WTC11 (cell line): ENCODE measurements around the gene FCHSD2. TPM values are rescaled to one million over a fixed set of nuclear protein-coding genes. Genes with fewer than 3 reads are reported as not detected.

Source experiments
- ATAC-seq: fragments of 200-7000 bp; cut with Tn5 transposase; 2 replicates; pipeline ENCODE4 v1.10.0; 2021; ENCODE audit warnings: mild to moderate bottlenecking, moderate library complexity
- CTCF ChIA-PET: fragments of 300-600 bp; sonication (Branson Sonifier 250); formaldehyde crosslinking; loops from one replicate; lab custom pipeline; 2021; ENCODE audit warnings: antibody characterized with exemption; lab: Charles Lee
- POLR2A ChIA-PET: fragments of 350-600 bp; sonication (Branson Sonifier 250); formaldehyde crosslinking; loops from one replicate; lab custom pipeline; 2021; ENCODE audit warnings: antibody characterized with exemption; lab: Charles Lee
- DNase-seq: peaks from one replicate; pipeline ENCODE4 v3.0.0; 2021; ENCODE audit warnings: low spot score
- H3K27ac Mint-ChIP-seq: 2 replicates; pipeline ENCODE4 v1.8.0; 2021; ENCODE audit warnings: mixed read lengths
- H3K27me3 Mint-ChIP-seq: 2 replicates; pipeline ENCODE4 v1.8.0; 2021; ENCODE audit warnings: low read depth, mild to moderate bottlenecking, moderate library complexity, mixed read lengths
- H3K36me3 Mint-ChIP-seq: 2 replicates; pipeline ENCODE4 v1.8.0; 2021; ENCODE audit warnings: mixed read lengths
- H3K4me1 Mint-ChIP-seq: 2 replicates; pipeline ENCODE4 v1.8.0; 2022; ENCODE audit warnings: mixed read lengths
- H3K4me3 Mint-ChIP-seq: 2 replicates; pipeline ENCODE4 v1.8.0; 2021; ENCODE audit warnings: mild to moderate bottlenecking, moderate library complexity, mixed read lengths
- H3K9me3 Mint-ChIP-seq: 2 replicates; pipeline ENCODE4 v1.8.0; 2021; ENCODE audit warnings: mixed read lengths
- ATF1 ChIP-seq: sonication (generic); formaldehyde crosslinking; IDR thresholded peaks from 2 replicates; pipeline ENCODE4 v1.8.1; 2023; ENCODE audit warnings: mild to moderate bottlenecking, moderate library complexity, missing genetic modification reagents
- CBFB ChIP-seq: sonication (generic); formaldehyde crosslinking; IDR thresholded peaks from 2 replicates; pipeline ENCODE4 v1.8.1; 2022; ENCODE audit warnings: mild to moderate bottlenecking, low read depth, missing genetic modification reagents
- ETV6 ChIP-seq: sonication (generic); formaldehyde crosslinking; IDR thresholded peaks from 2 replicates; pipeline ENCODE4 v1.8.1; 2022; ENCODE audit warnings: mild to moderate bottlenecking, missing genetic modification reagents
- GABPB1 ChIP-seq: sonication (generic); formaldehyde crosslinking; IDR thresholded peaks from 2 replicates; pipeline ENCODE4 v1.8.1; 2023; ENCODE audit warnings: mild to moderate bottlenecking, missing genetic modification reagents
- GTF2I ChIP-seq: fragments of 250-450 bp; sonication (Bioruptor Pico); conservative IDR thresholded peaks from 2 replicates; pipeline ENCODE4 v1.4.0; 2021; ENCODE audit warnings: mild to moderate bottlenecking
- JAZF1 ChIP-seq: fragments of 250-450 bp; sonication (Bioruptor Pico); IDR thresholded peaks from 2 replicates; pipeline ENCODE4 v1.9.0; 2021; ENCODE audit warnings: moderate library complexity, mild to moderate bottlenecking, inconsistent platforms
- JUN ChIP-seq: sonication (generic); formaldehyde crosslinking; IDR thresholded peaks from 2 replicates; pipeline ENCODE4 v1.8.0; 2023; ENCODE audit warnings: mild to moderate bottlenecking, missing genetic modification reagents
- MYBL2 ChIP-seq: sonication (generic); formaldehyde crosslinking; IDR thresholded peaks from 2 replicates; pipeline ENCODE4 v1.8.1; 2023; ENCODE audit warnings: mild to moderate bottlenecking, moderate library complexity, missing genetic modification reagents
- NFATC4 ChIP-seq: fragments of 250-450 bp; sonication (Bioruptor Pico); IDR thresholded peaks from 2 replicates; pipeline ENCODE4 v1.9.0; 2021; ENCODE audit warnings: mild to moderate bottlenecking
- TEAD4 ChIP-seq: sonication (generic); formaldehyde crosslinking; IDR thresholded peaks from 2 replicates; pipeline ENCODE4 v1.8.0; 2022; ENCODE audit warnings: mild to moderate bottlenecking, missing genetic modification reagents
- USF1 ChIP-seq: sonication (generic); formaldehyde crosslinking; IDR thresholded peaks from 2 replicates; pipeline ENCODE4 v1.8.0; 2022; ENCODE audit warnings: mild to moderate bottlenecking, missing genetic modification reagents
- ZNF671 ChIP-seq: fragments of 250-450 bp; sonication (Bioruptor Pico); IDR thresholded peaks from 2 replicates; pipeline ENCODE4 v1.8.0; 2021; ENCODE audit warnings: mild to moderate bottlenecking
- total RNA-seq: library from RNA; stranded (reverse); gene quantifications from 3 replicates; pipeline ENCODE4 v1.2.3, GENCODE V29; 2021
- TF ChIP-seq, protein P1 (sequence below): fragments of 250-450 bp; sonication (Bioruptor Pico); IDR thresholded peaks from 2 replicates; pipeline ENCODE4 v1.9.0; 2021; ENCODE audit warnings: mild to moderate bottlenecking
- TF ChIP-seq, protein P2 (sequence below): sonication (generic); formaldehyde crosslinking; IDR thresholded peaks from 2 replicates; pipeline ENCODE4 v1.8.1; 2022; ENCODE audit warnings: mild to moderate bottlenecking, moderate library complexity, missing genetic modification reagents

FCHSD2 gene
- total RNA-seq, 1 experiment from 2014 or later: 10.1 TPM

GRCh38 chr11:73171436-73172161 is 29.5 kb upstream of the FCHSD2 start:
- Mint-ChIP-seq H3K4me1 (peaks cover 13% of the 10 kb centered on the region), H3K27me3 (no peaks in the 10 kb centered on the region; the same call in 1 of the 2 replicates), H3K4me3 (no peak overlapping the region), H3K9me3 (no peaks in the 10 kb centered on the region), H3K36me3 (no peaks in the 10 kb centered on the region), H3K27ac (no peak overlapping the region)
- POLR2A ChIA-PET: no interaction called here
- CTCF ChIA-PET: interaction anchor here (0.7 to 1.0 kb wide), 3 partner anchors 29 to 1281 kb away, joined by 3 to 4 read pairs (median 3); no protein-coding TSS in a partner anchor
- DNase-seq: no peak
- no peak for ATAC-seq
- TF ChIP-seq NFATC4 (no peak), TEAD4 (no peak), ETV6 (no peak), GTF2I (CRISPR knock-in tag) (no peak), USF1 (no peak), GABPB1 (CRISPR knock-in tag) (no peak)
- TF ChIP-seq, protein P1, sequence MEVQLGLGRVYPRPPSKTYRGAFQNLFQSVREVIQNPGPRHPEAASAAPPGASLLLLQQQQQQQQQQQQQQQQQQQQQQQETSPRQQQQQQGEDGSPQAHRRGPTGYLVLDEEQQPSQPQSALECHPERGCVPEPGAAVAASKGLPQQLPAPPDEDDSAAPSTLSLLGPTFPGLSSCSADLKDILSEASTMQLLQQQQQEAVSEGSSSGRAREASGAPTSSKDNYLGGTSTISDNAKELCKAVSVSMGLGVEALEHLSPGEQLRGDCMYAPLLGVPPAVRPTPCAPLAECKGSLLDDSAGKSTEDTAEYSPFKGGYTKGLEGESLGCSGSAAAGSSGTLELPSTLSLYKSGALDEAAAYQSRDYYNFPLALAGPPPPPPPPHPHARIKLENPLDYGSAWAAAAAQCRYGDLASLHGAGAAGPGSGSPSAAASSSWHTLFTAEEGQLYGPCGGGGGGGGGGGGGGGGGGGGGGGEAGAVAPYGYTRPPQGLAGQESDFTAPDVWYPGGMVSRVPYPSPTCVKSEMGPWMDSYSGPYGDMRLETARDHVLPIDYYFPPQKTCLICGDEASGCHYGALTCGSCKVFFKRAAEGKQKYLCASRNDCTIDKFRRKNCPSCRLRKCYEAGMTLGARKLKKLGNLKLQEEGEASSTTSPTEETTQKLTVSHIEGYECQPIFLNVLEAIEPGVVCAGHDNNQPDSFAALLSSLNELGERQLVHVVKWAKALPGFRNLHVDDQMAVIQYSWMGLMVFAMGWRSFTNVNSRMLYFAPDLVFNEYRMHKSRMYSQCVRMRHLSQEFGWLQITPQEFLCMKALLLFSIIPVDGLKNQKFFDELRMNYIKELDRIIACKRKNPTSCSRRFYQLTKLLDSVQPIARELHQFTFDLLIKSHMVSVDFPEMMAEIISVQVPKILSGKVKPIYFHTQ (CRISPR knock-in tag): no peak

- no peak overlapping the region for H3K4me3 Mint-ChIP-seq
- H3K4me1 Mint-ChIP-seq: peaks cover 15% of the 10 kb centered on the region
- TF ChIP-seq JAZF1 (CRISPR knock-in tag): no peak
- TF ChIP-seq MYBL2 (CRISPR knock-in tag): no peak
- no peak for TF ChIP-seq CBFB
- TF ChIP-seq JUN (CRISPR knock-in tag): no peak
- no peak for TF ChIP-seq NFATC4
- no peak for TF ChIP-seq ZNF671 (CRISPR knock-in tag)
- TF ChIP-seq, protein P2, sequence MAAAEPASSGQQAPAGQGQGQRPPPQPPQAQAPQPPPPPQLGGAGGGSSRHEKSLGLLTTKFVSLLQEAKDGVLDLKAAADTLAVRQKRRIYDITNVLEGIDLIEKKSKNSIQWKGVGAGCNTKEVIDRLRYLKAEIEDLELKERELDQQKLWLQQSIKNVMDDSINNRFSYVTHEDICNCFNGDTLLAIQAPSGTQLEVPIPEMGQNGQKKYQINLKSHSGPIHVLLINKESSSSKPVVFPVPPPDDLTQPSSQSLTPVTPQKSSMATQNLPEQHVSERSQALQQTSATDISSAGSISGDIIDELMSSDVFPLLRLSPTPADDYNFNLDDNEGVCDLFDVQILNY (CRISPR knock-in tag): no peak
- TF ChIP-seq, protein P1 (CRISPR knock-in tag): no peak
- no peak for TF ChIP-seq ATF1 (CRISPR knock-in tag)
- no peak overlapping the region for H3K27ac Mint-ChIP-seq
- H3K27me3 Mint-ChIP-seq: no peaks in the 10 kb centered on the region; the same call in 1 of the 2 replicates
- POLR2A ChIA-PET: no interaction called here
- CTCF ChIA-PET: interaction anchor here (0.8 to 1.7 kb wide), 6 partner anchors 8 to 338 kb away, joined by 3 to 13 read pairs (median 5); partner anchors contain the start of genes FCHSD2 and P2RY2
- no peaks in the 10 kb centered on the region for H3K36me3 Mint-ChIP-seq
- no peak for ATAC-seq
- H3K9me3 Mint-ChIP-seq: no peaks in the 10 kb centered on the region
- no peak for DNase-seq
Observed at GRCh38 chr11:73170140-73170539, 28.0 kb upstream of the FCHSD2 start.
